Measurements from ENCODE around the gene NUTM2F. TPM values are rescaled to one million over a fixed set of nuclear protein-coding genes. Genes with fewer than 3 reads are reported as not detected.

Gene NUTM2F
- total RNA-seq, 1 experiment from 2014 or later = not detected

DNA sequence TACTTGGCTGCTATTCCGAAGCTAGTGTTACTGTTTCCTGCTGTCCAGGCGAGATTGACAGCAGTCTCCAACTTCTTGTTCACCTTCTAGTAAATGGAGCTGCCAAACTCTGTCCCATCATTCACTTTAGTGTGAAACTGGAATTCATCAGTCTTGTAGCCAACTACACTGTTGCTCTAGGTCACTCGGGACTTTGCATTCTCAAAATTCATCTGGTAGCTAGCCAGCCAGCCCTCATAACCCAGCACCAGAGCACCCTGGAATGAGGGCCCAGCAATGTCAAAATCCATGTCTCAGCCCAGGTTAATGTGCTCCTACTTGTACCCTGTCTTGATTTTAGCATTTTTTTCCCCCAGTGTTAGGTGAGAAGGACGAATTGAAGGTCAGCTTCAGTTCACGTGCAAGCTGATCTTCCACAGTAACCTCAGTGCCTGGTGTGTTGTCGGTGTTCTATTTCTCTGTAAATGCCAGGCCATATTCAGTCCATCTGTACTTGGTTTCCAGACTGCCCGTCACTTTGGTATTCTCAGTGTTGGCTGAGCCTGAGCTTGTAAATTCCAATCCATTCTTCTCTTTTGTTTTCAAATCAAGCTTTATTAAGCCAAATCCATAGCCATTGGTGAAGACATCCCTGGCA is 40.4 kb downstream of the NUTM2F start:
- H3K36me3 Mint-ChIP-seq (ENCODE audit: insufficient read depth, unreplicated experiment) = peaks cover 31% of the 10 kb centered on the region
- DNase-seq (ENCODE audit: unreplicated experiment) = no peak
- H3K4me3 Mint-ChIP-seq (ENCODE audit: unreplicated experiment) = no peak overlapping the region
- H3K27me3 Mint-ChIP-seq (ENCODE audit: insufficient read depth, unreplicated experiment) = no peaks in the 10 kb centered on the region
- no peak overlapping the region for H3K27ac Mint-ChIP-seq (ENCODE audit: low read depth, unreplicated experiment)
- ChIA-PET CTCF (no interaction called here), POLR2A (no interaction called here)
- intact Hi-C loops (cut with micrococcal nuclease) = no loop called here
- H3K9me3 Mint-ChIP-seq (ENCODE audit: unreplicated experiment) = no peaks in the 10 kb centered on the region
- BruUV-seq (replicated peaks) = no TSS peak
- TF ChIP-seq, protein P1, sequence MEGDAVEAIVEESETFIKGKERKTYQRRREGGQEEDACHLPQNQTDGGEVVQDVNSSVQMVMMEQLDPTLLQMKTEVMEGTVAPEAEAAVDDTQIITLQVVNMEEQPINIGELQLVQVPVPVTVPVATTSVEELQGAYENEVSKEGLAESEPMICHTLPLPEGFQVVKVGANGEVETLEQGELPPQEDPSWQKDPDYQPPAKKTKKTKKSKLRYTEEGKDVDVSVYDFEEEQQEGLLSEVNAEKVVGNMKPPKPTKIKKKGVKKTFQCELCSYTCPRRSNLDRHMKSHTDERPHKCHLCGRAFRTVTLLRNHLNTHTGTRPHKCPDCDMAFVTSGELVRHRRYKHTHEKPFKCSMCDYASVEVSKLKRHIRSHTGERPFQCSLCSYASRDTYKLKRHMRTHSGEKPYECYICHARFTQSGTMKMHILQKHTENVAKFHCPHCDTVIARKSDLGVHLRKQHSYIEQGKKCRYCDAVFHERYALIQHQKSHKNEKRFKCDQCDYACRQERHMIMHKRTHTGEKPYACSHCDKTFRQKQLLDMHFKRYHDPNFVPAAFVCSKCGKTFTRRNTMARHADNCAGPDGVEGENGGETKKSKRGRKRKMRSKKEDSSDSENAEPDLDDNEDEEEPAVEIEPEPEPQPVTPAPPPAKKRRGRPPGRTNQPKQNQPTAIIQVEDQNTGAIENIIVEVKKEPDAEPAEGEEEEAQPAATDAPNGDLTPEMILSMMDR (IDR thresholded peaks at IDR 0.05; ENCODE audit: unreplicated experiment) = no peak
- H3K4me1 Mint-ChIP-seq (ENCODE audit: insufficient read depth, unreplicated experiment) = no peaks in the 10 kb centered on the region

DNA sequence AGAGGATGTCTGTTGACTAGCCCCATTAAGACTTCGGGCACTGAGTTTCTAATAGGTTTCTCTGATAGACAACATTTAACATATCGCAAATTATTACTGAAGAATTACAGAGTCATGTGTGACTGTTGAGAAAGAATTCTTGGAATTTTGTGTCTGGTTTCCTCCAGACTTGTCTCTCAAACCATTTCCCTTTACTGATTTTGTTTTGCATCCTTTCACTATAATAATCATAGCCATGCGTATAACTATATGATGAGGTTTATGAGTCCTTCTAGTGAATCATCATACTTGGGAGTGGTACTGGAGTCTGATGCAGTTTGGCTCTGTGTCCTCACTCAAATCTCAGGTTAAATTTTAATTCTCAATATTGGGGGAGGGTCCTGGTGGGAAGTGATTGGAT is 42.3 kb downstream of the NUTM2F start:
- no TSS peak for BruUV-seq (replicated peaks)
- no peak for DNase-seq (ENCODE audit: unreplicated experiment)
- intact Hi-C loops (cut with micrococcal nuclease) = no loop called here
- ChIA-PET CTCF (no interaction called here), POLR2A (no interaction called here)
- Mint-ChIP-seq H3K27me3 (ENCODE audit: insufficient read depth, unreplicated experiment) (no peaks in the 10 kb centered on the region), H3K4me1 (ENCODE audit: insufficient read depth, unreplicated experiment) (no peaks in the 10 kb centered on the region), H3K36me3 (ENCODE audit: insufficient read depth, unreplicated experiment) (peaks cover 46% of the 10 kb centered on the region), H3K9me3 (ENCODE audit: unreplicated experiment) (peaks cover 6% of the 10 kb centered on the region), H3K27ac (ENCODE audit: low read depth, unreplicated experiment) (no peak overlapping the region), H3K4me3 (ENCODE audit: unreplicated experiment) (no peak overlapping the region)
- TF ChIP-seq, protein P1 (IDR thresholded peaks at IDR 0.05; ENCODE audit: unreplicated experiment) = no peak

DNA sequence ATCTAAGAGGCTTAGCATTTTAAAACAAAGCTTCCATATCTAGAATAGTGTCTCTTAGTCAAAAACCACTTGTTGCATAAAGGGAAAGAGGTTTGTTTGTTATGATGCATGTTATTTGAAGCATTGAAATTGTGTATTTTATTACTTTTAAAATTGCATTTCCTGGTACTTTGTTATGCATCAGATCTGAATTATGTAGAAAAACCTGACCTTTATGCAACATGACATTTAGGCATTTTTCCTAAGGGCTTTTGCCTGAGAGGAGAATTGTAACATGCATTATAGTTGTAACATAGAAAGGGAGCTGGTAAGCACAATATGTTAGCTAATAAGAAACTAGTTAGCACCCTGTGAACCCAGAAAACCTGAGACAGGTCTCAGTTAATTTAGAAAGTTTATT is 47.3 kb downstream of the NUTM2F start:
- intact Hi-C loops (cut with micrococcal nuclease) = no loop called here
- BruUV-seq (replicated peaks) = no TSS peak
- TF ChIP-seq, protein P1 (IDR thresholded peaks at IDR 0.05; ENCODE audit: unreplicated experiment) = no peak
- POLR2A ChIA-PET = interaction anchor here (0.6 kb wide), 1 partner anchor 226 kb away, joined by 3 read pairs; no protein-coding TSS in a partner anchor
- CTCF ChIA-PET = no interaction called here
- H3K4me3 Mint-ChIP-seq (ENCODE audit: unreplicated experiment) = no peak overlapping the region
- H3K9me3 Mint-ChIP-seq (ENCODE audit: unreplicated experiment) = peaks cover 16% of the 10 kb centered on the region
- H3K4me1 Mint-ChIP-seq (ENCODE audit: insufficient read depth, unreplicated experiment) = peaks cover 11% of the 10 kb centered on the region
- DNase-seq (ENCODE audit: unreplicated experiment) = no peak
- H3K27me3 Mint-ChIP-seq (ENCODE audit: insufficient read depth, unreplicated experiment) = no peaks in the 10 kb centered on the region
- no peak overlapping the region for H3K27ac Mint-ChIP-seq (ENCODE audit: low read depth, unreplicated experiment)
- H3K36me3 Mint-ChIP-seq (ENCODE audit: insufficient read depth, unreplicated experiment) = peaks cover 49% of the 10 kb centered on the region

DNA sequence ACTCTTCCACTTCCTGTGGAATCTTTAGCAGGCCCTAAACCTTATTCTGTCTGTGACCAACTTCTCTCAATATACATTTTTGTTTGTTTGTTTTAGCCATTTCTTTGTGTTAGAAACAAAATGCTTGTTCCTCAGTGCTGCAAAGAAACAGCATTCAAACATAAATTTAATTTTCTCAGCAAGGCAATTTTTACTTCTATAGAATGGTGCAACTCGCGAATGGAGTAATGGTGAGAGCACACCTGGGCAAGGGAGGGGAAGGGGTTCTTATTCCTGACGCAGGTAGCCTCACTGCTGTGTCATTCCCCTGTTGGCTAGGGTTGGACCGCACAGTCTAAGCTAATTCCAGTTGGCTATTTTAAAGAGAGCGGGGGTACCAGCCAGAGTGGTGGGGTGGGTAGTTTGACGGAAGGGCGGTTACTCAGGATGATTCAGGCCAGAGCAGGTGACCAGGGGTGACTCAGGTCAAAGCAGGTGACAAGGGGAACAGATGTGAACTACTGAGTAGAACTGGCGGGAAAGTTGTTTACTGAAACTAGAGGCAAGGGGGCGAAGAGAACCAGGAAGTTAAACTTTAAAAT is 47.9 kb downstream of the NUTM2F start:
- no peak for DNase-seq (ENCODE audit: unreplicated experiment)
- no TSS peak for BruUV-seq (replicated peaks)
- intact Hi-C loops (cut with micrococcal nuclease) = no loop called here
- Mint-ChIP-seq H3K4me3 (ENCODE audit: unreplicated experiment) (no peak overlapping the region), H3K27me3 (ENCODE audit: insufficient read depth, unreplicated experiment) (no peaks in the 10 kb centered on the region), H3K27ac (ENCODE audit: low read depth, unreplicated experiment) (no peak overlapping the region), H3K9me3 (ENCODE audit: unreplicated experiment) (peaks cover 16% of the 10 kb centered on the region), H3K36me3 (ENCODE audit: insufficient read depth, unreplicated experiment) (peaks cover 49% of the 10 kb centered on the region), H3K4me1 (ENCODE audit: insufficient read depth, unreplicated experiment) (peaks cover 11% of the 10 kb centered on the region)
- TF ChIP-seq, protein P1 (IDR thresholded peaks at IDR 0.05; ENCODE audit: unreplicated experiment) = no peak
- ChIA-PET POLR2A (interaction anchor here (0.6 kb wide), 1 partner anchor 226 kb away, joined by 3 read pairs; no protein-coding TSS in a partner anchor), CTCF (no interaction called here)

All from MCF 10A (cell line).